DMS53 (cell line): ENCODE data around the gene DSE.
A peak's percentile ranks its signal among the peaks of the same experiment; 100 is the strongest.
"Not testable (repeated sequence)": the region's sequence is repeated elsewhere in the genome, so short reads cannot be mapped to it uniquely, and the experiment has no call there.

Source experiments
- DNase-seq: peaks from one replicate; lab custom pipeline; 2025; lab: John Stamatoyannopoulos, UW

Gene DSE

GRCh38 chr6:116370760-116371119 is at the start of gene DSE:
Gene DSE, plus strand, starts transcription at chr6:116370947. Its CDS starts 28,304 bp downstream, at chr6:116399251.
- peak; percentile 60 for DNase-seq

- DNase-seq: not testable (repeated sequence)
These were observed 48.8 kb upstream of the DSE start for GRCh38 chr6:116321933-116322332.

GRCh38 chr6:116323863-116324262 is 46.9 kb upstream of the DSE start:
- no peak for DNase-seq

- not testable (repeated sequence) for DNase-seq
These were observed 45.1 kb upstream of the DSE start for GRCh38 chr6:116325634-116326132.

- DNase-seq: no peak
These were observed 44.5 kb upstream of the DSE start for GRCh38 chr6:116326181-116326671.

- no peak for DNase-seq
These were observed 43.8 kb upstream of the DSE start for GRCh38 chr6:116326996-116327395.

GRCh38 chr6:116327803-116328527 is 42.8 kb upstream of the DSE start:
- no peak for DNase-seq

- no peak for DNase-seq
These were observed 42.2 kb upstream of the DSE start for GRCh38 chr6:116328528-116328903.

- DNase-seq: no peak
These were observed 41.6 kb upstream of the DSE start for GRCh38 chr6:116329156-116329555.

- no peak for DNase-seq
These were observed 40.2 kb upstream of the DSE start for GRCh38 chr6:116330511-116330910.

- no peak for DNase-seq
These were observed 38.7 kb upstream of the DSE start for GRCh38 chr6:116332096-116332495.

- DNase-seq: not testable (repeated sequence)
These were observed 35.9 kb upstream of the DSE start for GRCh38 chr6:116334638-116335409.

GRCh38 chr6:116335612-116336215 is 35.0 kb upstream of the DSE start:
- no peak for DNase-seq

GRCh38 chr6:116338943-116339342 is 31.8 kb upstream of the DSE start:
- no peak for DNase-seq

GRCh38 chr6:116340625-116341024 is 30.1 kb upstream of the DSE start:
- not testable (repeated sequence) for DNase-seq

- no peak for DNase-seq
These were observed 21.5 kb upstream of the DSE start for GRCh38 chr6:116349216-116349615.

GRCh38 chr6:116351101-116351500 is 19.6 kb upstream of the DSE start:
- no peak for DNase-seq

GRCh38 chr6:116352515-116353471 is 18.0 kb upstream of the DSE start:
- no peak for DNase-seq

GRCh38 chr6:116354236-116354635 is 16.5 kb upstream of the DSE start:
- DNase-seq: no peak

- DNase-seq: no peak
These were observed 15.0 kb upstream of the DSE start for GRCh38 chr6:116355796-116356195.

- DNase-seq: no peak
These were observed 11.6 kb upstream of the DSE start for GRCh38 chr6:116359131-116359530.

GRCh38 chr6:116359835-116360234 is 10.9 kb upstream of the DSE start:
- DNase-seq: no peak
